Heart right ventricle (tissue), 16 donors: ENCODE results near the gene GOLM1. TPM values are rescaled to one million over a fixed set of nuclear protein-coding genes. Genes with fewer than 3 reads are reported as not detected.

Source experiments
- ATAC-seq, 8 donors: fragments of 200-7000 bp; cut with Tn5 transposase; one replicate each; pipeline ENCODE4 v1.9.1; 2020; ENCODE audit warnings: mild to moderate bottlenecking in 8 of 8, moderate library complexity in 8 of 8, moderate number of reproducible peaks in 1 of 8
- DNase-seq, 2 donors: peaks; one replicate each; pipeline ENCODE4 v3.0.0-alpha.2; 2020
- H3K27ac ChIP-seq, 10 donors: fragments of 200-600 bp; sonication (generic) in 2 of 10; one replicate each; pipeline versions ENCODE4 v1.5.0 to v1.8.0; 2020 to 2022; ENCODE audit warnings: mild to moderate bottlenecking in 3 of 10
- H3K27me3 ChIP-seq, 7 donors: fragments of 200-600 bp; one replicate each; pipeline ENCODE4 v1.8.0; 2021 to 2022; ENCODE audit warnings: mild to moderate bottlenecking in 2 of 7
- H3K36me3 ChIP-seq, 9 donors: fragments of 200-600 bp; sonication (generic) in 1 of 9; one replicate each; pipeline versions ENCODE4 v1.5.0 to v1.8.0; 2020 to 2022; ENCODE audit warnings: mild to moderate bottlenecking in 2 of 9
- H3K4me1 ChIP-seq, 9 donors: fragments of 200-600 bp; sonication (generic) in 1 of 9; one replicate each; pipeline versions ENCODE4 v1.5.0 to v1.8.0; 2020 to 2022; ENCODE audit warnings: mild to moderate bottlenecking in 4 of 9
- H3K4me3 ChIP-seq, 10 donors: fragments of 200-600 bp; sonication (generic) in 2 of 10; one replicate each; pipeline versions ENCODE4 v1.5.0 to v1.8.0; 2020 to 2022; ENCODE audit warnings: mild to moderate bottlenecking in 7 of 10, moderate library complexity in 2 of 10
- H3K9me3 ChIP-seq, 11 donors: fragments of 200-600 bp in 10 of 11; sonication (generic) in 2 of 11; one replicate each; pipeline versions ENCODE4 v1.5.0 to v1.8.0; 2013 to 2022; ENCODE audit warnings: mild to moderate bottlenecking in 2 of 11, control low read depth in 1 of 11, moderate library complexity in 1 of 11
- CTCF ChIP-seq, 9 donors: fragments of 200-600 bp; sonication (generic) in 2 of 9; IDR thresholded peaks; one replicate each; pipeline versions ENCODE4 v1.5.0 to v1.8.0; 2021 to 2022; ENCODE audit warnings: antibody characterized with exemption in 9 of 9, mild to moderate bottlenecking in 5 of 9, moderate library complexity in 1 of 9
- WGBS, 2 donors: extraction: QIAGEN DNeasy Blood & Tissue Kit; methylation state at CpG; one replicate each; pipeline ENCODE4 v1.1.7; 2013; ENCODE audit warnings: inconsistent platforms in 1 of 2; 5-methylcytosine and 5-hydroxymethylcytosine counted together
- intact Hi-C, 10 donors: fragments of 100-400 bp; cut with DNase I; formaldehyde crosslinking; loops; one replicate each; pipeline versions ENCODE4 v1.11.1 to v1.14.2; 2022
- polyA plus RNA-seq, 2 donors: library from polyadenylated mRNA; stranded (reverse); fragments of 200-250 nt; gene quantifications; one replicate each; pipeline ENCODE4 v1.2.3, GENCODE V29; 2013
- total RNA-seq, 10 donors: library from RNA; stranded (reverse); fragmentation: NEBNext Ultra II Directional in 3 of 10; extraction: Animal tissue kit (Norgen Biotek cat#: 25700) in 3 of 10; gene quantifications; one replicate each; pipeline versions ENCODE4 v1.2.1 to v1.2.4, GENCODE V29; 2021 to 2023
- donor health status: Arrhythmogenic right ventricular cardiomyopathy.
- donor health status: ischemic (EF 13 %, LVEDD 7.1; RV severe dilation, severe dysfunction).
- donor health status: healthy with polysubstance abuse.
- donor health status: DM: no; HTN: yes; CAD: no.
- donor health status: DM: no; HTN: no; CAD: no.
- donor health status: ischemic (EF 25% LVEDD 6.9; RV normal size, moderate dysfunction).
- donor health status: ischemic (EF 25% LVEDD 5.7; RV mildly dilated, moderate dysfunction).
- donor health status: healthy.
- donor health status: DM: yes; HTN: yes; CAD: no.
- donor health status: Ischemic cardiomyopathy.
- donor health status: ischemic (EF 35%, LVEDD 5.7; RV mildly dilated, moderate dysfunction).
- donor health status: nonischemic (EF 11% LVEDD 7.7; RV severe dilation, severe dysfunction).
- donor health status: DM: yes; HTN: yes; CAD: no.
- donor health status: PGD.
- donor health status: ischemic (EF 29% LVEDD 5.4; RV normal size, mild dysfunction).
- donor health status: nonischemic (EF 23%, LVEDD 6.1; RV moderate dilation, normal function).

Gene GOLM1
- total and polyA plus RNA-seq, 12 donors: 2.3 to 15.0 (median 4.1) TPM

DNA sequence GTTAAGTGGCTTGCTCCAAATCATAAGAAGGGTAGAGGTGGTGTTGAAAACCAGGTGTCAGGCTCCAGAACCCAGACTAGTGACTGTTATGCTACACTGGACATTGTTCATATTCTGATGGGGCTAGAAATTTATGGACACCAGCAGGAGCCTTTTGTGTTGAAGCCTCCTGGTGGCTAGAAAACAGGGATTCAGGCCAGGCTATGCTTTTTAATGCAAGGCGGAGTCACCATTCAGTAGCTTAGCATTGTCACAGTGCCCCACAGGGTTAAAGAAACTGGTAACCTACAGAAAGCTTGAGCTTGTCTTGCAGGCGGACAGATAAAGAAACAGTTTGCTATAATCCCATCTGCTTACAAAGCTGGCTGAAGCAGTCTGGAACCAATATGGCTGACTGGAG is 23.0 kb upstream of the GOLM1 start:
- Histone ChIP-seq H3K9me3 (no peaks in the 10 kb centered on the region), H3K36me3 (no peaks in the 10 kb centered on the region), H3K27me3 (peaks cover 0 to 4% (median 0%) of the 10 kb centered on the region in 7 donors), H3K4me1 (peaks cover 0 to 10% (median 0%) of the 10 kb centered on the region in 9 donors), H3K4me3 (no peak overlapping the region), H3K27ac (no peak overlapping the region)
- intact Hi-C loops: no loop called here
- ATAC-seq (no peak), DNase-seq (no peak)
- WGBS, 2 donors: 88 to 98% methylated on average over 2 of the region's 2 CpGs
- TF ChIP-seq CTCF (IDR thresholded peaks at IDR 0.05): no peak

DNA sequence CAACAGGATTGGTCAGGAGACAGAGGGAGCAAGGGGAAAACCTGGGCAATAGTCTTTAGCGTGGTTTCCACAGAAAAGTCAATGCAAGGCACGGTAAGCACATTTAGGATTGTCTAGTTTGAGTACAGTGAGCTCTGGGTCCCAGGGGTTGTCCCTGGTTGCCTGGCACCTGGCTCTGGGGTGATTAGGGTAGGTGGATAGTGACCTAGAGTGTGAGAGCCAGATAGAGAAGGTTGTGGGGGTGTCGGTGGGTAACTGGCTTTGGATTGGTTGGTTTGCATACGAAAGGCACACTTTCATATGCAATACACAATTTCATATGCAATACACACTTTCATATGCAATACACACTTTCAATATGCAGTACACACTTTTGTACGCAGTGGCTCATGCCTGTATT is 20.1 kb upstream of the GOLM1 start:
- WGBS, 2 donors: 88 to 93% methylated on average over 5 of the region's 5 CpGs
- ATAC-seq: no peak
- Histone ChIP-seq H3K9me3 (no peaks in the 10 kb centered on the region), H3K4me3 (no peak overlapping the region), H3K27ac (no peak overlapping the region), H3K36me3 (no peaks in the 10 kb centered on the region), H3K4me1 (no peaks in the 10 kb centered on the region), H3K27me3 (peaks cover 0 to 4% (median 0%) of the 10 kb centered on the region in 7 donors)
- intact Hi-C loops: no loop called here
- no peak for DNase-seq
- TF ChIP-seq CTCF (IDR thresholded peaks at IDR 0.05): no peak

DNA sequence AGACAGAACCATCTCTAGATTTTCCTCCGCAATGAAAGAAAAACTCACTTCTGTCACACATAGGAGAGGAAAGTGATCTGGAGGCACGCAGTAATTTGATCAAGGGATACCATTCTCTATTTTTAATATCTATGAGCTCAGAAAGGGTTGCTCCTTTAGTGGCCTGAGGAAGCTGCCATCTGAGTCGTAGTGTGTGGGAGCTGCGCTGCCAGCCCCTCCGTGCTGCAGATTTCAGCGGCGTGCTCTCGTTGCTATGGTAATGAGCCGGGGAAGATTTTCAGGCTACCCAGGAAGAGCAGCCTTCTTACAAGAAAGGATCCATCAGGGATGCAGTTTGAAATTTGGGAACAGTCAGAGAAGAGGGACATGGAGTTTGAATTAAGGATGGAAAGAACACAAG is 17.1 kb upstream of the GOLM1 start:
- no peak for DNase-seq
- WGBS, 2 donors: 66 to 69% methylated on average over 9 of the region's 9 CpGs
- no peak overlapping the region for H3K27ac ChIP-seq
- TF ChIP-seq CTCF (IDR thresholded peaks at IDR 0.05): no peak
- ATAC-seq: no peak
- no peaks in the 10 kb centered on the region for H3K9me3 ChIP-seq
- no peak overlapping the region for H3K4me3 ChIP-seq
- H3K27me3 ChIP-seq: peaks cover 0 to 4% (median 0%) of the 10 kb centered on the region in 7 donors
- intact Hi-C loops: no loop called here
- H3K36me3 ChIP-seq: no peaks in the 10 kb centered on the region
- H3K4me1 ChIP-seq: no peaks in the 10 kb centered on the region

DNA sequence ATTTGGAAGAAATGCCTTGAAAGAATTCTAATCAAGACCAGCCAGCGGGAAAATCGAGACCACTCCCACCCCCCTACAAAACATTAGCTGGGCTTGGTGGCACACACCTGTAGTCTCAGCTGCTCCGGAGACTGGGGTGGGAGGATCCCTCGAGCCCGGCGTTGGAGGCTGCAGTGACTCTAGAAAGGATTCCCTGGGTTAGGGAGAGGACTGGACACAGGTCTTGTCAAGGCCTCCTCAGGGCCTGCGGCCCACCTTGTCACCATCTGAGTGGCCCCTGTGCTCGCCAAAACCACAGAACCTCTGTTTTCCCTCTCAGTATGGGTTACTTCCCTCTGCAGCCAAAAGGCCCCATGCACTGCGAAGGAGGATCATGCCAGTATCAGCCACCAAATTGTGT is 16.5 kb upstream of the GOLM1 start:
- Histone ChIP-seq H3K27ac (no peak overlapping the region), H3K4me3 (no peak overlapping the region), H3K4me1 (no peaks in the 10 kb centered on the region), H3K36me3 (no peaks in the 10 kb centered on the region), H3K27me3 (peaks cover 0 to 4% (median 0%) of the 10 kb centered on the region in 7 donors), H3K9me3 (no peaks in the 10 kb centered on the region)
- ATAC-seq: no peak
- WGBS, 2 donors: 91 to 93% methylated on average over 9 of the region's 9 CpGs
- no peak for DNase-seq
- no peak for TF ChIP-seq CTCF (IDR thresholded peaks at IDR 0.05)
- intact Hi-C loops: no loop called here
